Activated T-helper 1 cell treated with anti-CD3 and anti-CD28 coated beads, Interleukin-12 subunit alpha, Interleukin-12 subunit beta, Interleukin-2, Interleukin-4 antibody, amounts not matched to agents 30 ng/mL and 10 ng/mL and 1 ng/mL, durations not matched to agents 14 hours and 24 hours and 36 hours (primary cell): Measurements from ENCODE around the gene FILIP1L. TPM values are rescaled to one million over a fixed set of nuclear protein-coding genes. Genes with fewer than 3 reads are reported as not detected.
"Not testable (repeated sequence)": the region's sequence is repeated elsewhere in the genome, so short reads cannot be mapped to it uniquely, and the experiment has no call there.

Experiments
- DNase-seq: peaks from one replicate; pipeline ENCODE4 v3.0.0; 2021; ENCODE audit warnings: low spot score
- H3K27ac Mint-ChIP-seq: one replicate; pipeline ENCODE4 v1.8.0; 2021; ENCODE audit warnings: mild to moderate bottlenecking, mixed read lengths
- H3K27me3 Mint-ChIP-seq: one replicate; pipeline ENCODE4 v1.8.0; 2022; ENCODE audit warnings: mild to moderate bottlenecking, moderate library complexity, mixed read lengths; ENCODE audit not compliant: insufficient read depth
- H3K36me3 Mint-ChIP-seq: one replicate; pipeline ENCODE4 v1.8.0; 2021; ENCODE audit warnings: low read depth, mixed read lengths
- H3K4me1 Mint-ChIP-seq: one replicate; pipeline ENCODE4 v1.8.0; 2021; ENCODE audit warnings: low read depth, mixed read lengths
- H3K4me3 Mint-ChIP-seq: one replicate; pipeline ENCODE4 v1.8.0; 2021; ENCODE audit warnings: mild to moderate bottlenecking, moderate library complexity, mixed read lengths
- H3K9me3 Mint-ChIP-seq: one replicate; pipeline ENCODE4 v1.8.0; 2021; ENCODE audit warnings: mixed read lengths
- intact Hi-C: fragments of 100-400 bp; cut with micrococcal nuclease; formaldehyde crosslinking; loops from one replicate; pipeline ENCODE4 v1.15.1; 2024
- total RNA-seq: library from RNA; stranded (reverse); gene quantifications from 2 replicates; pipeline ENCODE4 v1.2.3, GENCODE V29; 2022

The FILIP1L gene
- total RNA-seq, 1 donor from 2014 or later: 2.9 TPM

DNA sequence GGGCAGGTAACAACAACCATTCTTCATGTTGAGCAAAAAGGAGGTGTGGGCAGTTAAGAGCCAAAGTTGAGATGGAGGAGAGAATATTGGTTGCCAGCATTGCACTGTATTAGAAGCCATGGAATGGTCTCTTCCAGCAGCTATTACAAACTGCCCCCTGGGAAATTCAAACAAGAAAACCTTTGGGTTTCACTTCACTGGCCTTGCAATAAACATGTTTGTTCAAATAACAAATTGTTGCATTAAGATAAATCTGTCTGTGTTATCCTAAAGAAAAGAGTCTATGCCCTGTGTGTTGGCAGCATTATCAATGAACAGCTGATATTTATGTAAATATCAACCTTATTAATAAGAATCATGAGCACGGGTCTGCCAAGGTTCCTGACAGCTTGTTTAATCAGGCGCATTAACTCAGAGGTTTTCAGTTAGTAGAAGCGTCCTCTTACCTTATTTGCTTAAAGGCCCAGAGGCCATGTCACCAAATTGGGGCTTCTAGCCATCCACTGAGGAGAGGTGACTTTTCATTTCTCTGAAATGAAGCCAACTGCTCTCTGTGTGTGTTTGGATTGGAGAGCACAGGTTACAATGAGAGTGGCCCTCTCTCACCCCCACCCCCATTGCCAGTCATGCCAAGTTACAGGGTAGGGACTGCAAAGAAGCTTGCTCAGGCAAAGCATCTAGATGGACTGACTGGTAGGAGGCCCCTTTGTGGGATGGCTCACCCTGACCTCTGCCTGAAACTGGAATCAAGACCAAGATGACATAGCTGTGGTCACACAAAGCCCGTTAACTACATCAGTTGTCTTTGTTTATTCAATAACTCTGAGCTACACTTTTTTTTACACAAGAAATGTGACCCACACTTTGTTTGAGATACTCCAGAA lies 10.5 kb downstream of the FILIP1L start:
- Mint-ChIP-seq H3K4me1 (peaks cover 24% of the 10 kb centered on the region), H3K36me3 (peaks cover 35% of the 10 kb centered on the region), H3K9me3 (peaks cover 6% of the 10 kb centered on the region), H3K27me3 (no peaks in the 10 kb centered on the region), H3K4me3 (no peak overlapping the region), H3K27ac (no peak overlapping the region)
- intact Hi-C loops: loop anchor here (2.0 kb wide), 1 partner anchor 13 kb away; no protein-coding TSS in a partner anchor
- DNase-seq: no peak

DNA sequence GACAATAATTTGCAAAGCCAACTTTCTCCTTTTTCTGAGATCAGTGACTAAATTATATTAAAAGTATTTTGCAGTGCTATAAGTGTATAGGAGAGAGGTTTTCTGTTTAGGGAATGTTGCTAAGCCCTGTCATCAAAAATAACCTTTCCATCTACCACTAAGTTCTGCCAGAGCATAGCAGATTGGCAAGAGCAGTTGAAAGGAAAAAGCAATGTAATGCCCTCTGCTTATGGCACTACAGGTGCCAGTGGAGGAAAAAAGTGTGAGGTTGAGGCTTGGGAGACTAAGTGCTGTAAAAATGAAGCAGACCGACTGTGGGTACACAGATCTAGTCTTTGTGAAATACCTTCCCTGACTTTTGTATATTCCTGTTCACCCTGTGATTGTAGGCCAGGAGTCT lies 11.5 kb downstream of the FILIP1L start:
- DNase-seq: no peak
- intact Hi-C loops: no loop called here

DNA sequence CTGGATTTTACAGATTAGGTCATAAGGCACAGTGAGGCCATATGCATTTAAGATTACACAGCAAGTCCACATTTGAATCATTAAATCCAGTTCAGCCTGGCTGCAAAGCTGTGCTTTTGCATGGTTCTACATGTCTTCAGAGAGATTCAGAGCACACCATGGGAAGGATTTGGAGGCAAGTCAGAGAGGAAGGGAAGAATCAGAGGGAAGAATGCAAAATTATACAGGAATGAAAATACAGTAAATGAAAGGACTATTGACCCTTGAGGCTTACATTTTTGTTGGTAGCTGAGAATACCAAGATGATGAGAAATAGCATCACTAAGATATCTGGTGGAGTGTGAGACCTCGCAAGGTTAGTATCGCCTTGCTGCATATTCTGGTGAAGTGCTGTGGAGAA lies 13.9 kb downstream of the FILIP1L start:
- Mint-ChIP-seq H3K27me3 (no peaks in the 10 kb centered on the region), H3K4me3 (no peak overlapping the region), H3K27ac (no peak overlapping the region), H3K4me1 (peaks cover 24% of the 10 kb centered on the region), H3K36me3 (peaks cover 28% of the 10 kb centered on the region), H3K9me3 (no peaks in the 10 kb centered on the region)
- no peak for DNase-seq
- intact Hi-C loops: no loop called here

More for the DNA sequence above, 11.5 kb downstream of the FILIP1L start:
- Mint-ChIP-seq H3K4me1 (peaks cover 24% of the 10 kb centered on the region), H3K27ac (no peak overlapping the region), H3K36me3 (peaks cover 35% of the 10 kb centered on the region), H3K27me3 (no peaks in the 10 kb centered on the region), H3K4me3 (no peak overlapping the region), H3K9me3 (peaks cover 6% of the 10 kb centered on the region)

DNA sequence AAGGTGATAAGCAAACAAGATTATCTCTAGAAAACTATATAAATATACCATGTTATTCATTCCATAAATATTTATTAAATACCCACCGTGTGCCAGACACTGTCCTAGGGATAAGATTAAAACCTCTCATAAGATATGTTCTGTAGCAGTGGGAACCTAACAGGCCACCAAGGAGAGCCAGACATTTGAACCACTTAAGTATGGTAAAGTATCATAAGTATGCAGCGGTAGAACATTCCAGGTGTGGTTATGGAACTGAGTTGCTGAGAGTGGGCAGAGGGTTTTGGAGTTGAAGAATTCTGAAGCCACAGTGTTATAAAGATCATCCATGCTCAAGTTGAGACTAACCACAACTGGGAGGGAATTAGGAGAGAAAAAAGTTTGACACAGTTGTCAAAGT lies 14.7 kb downstream of the FILIP1L start:
- Mint-ChIP-seq H3K27me3 (no peaks in the 10 kb centered on the region), H3K36me3 (peaks cover 25% of the 10 kb centered on the region), H3K9me3 (no peaks in the 10 kb centered on the region), H3K4me1 (peaks cover 16% of the 10 kb centered on the region), H3K27ac (no peak overlapping the region), H3K4me3 (no peak overlapping the region)
- no peak for DNase-seq
- intact Hi-C loops: no loop called here

DNA sequence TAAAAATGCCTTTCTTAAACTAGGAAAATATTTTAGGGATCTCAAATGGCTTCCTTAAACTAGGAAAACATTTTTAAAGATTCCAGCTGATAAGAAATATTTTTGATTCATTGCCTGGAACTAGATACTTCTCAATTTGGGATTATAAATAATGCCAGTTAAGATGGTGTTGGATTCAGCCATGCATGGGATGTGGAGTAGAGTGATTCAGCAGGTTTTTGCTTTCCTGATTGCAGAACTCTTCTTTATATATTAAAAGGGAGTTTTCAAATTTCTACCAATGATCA lies 15.6 kb downstream of the FILIP1L start:
- intact Hi-C loops: no loop called here

DNA sequence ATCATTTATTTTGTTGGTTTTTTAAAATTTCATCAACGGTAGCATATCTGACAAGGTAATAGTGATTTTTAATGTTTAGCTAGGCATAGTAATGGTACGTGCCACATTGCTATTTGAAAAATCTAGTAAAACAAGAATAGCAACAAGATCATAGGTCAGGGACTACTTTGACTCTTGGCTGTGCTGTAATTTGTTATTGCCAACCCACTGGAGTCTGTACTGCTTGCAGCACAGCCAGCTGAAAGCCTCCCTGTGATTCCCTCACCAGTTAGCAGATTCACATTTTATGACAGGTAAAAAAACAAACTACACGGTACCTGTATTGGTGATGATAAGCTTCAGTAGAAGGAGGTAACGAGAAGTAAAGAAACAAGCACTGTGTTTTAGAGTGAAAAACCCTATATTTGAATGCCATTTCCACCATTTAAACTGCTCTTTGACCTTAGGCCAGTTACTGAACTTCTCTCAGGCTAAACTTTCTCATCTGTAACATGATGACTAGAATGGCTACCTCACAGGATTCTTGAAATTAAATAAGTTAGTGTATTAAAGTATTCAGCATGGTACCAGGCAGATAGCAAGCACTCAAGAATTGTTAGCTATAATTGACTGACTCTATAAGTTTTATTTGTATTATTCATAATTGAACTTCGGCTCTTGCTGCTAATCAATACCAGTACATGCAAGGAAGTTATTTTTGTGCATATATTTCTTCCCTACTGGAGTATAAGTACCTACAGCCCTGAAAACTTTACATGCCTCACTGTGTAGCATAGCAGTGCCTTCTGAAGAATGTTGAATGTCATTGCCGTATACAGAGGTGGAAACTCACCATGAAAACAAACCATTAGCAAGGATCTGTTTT lies 16.1 kb downstream of the FILIP1L start:
- Mint-ChIP-seq H3K4me1 (peaks cover 15% of the 10 kb centered on the region), H3K27ac (no peak overlapping the region), H3K9me3 (no peaks in the 10 kb centered on the region), H3K27me3 (no peaks in the 10 kb centered on the region), H3K4me3 (no peak overlapping the region), H3K36me3 (peaks cover 21% of the 10 kb centered on the region)
- intact Hi-C loops: no loop called here
- DNase-seq: no peak

More for the DNA sequence above, 15.6 kb downstream of the FILIP1L start:
- Mint-ChIP-seq H3K36me3 (peaks cover 24% of the 10 kb centered on the region), H3K4me1 (peaks cover 15% of the 10 kb centered on the region), H3K4me3 (no peak overlapping the region), H3K27ac (no peak overlapping the region), H3K27me3 (no peaks in the 10 kb centered on the region), H3K9me3 (no peaks in the 10 kb centered on the region)
- DNase-seq: no peak

DNA sequence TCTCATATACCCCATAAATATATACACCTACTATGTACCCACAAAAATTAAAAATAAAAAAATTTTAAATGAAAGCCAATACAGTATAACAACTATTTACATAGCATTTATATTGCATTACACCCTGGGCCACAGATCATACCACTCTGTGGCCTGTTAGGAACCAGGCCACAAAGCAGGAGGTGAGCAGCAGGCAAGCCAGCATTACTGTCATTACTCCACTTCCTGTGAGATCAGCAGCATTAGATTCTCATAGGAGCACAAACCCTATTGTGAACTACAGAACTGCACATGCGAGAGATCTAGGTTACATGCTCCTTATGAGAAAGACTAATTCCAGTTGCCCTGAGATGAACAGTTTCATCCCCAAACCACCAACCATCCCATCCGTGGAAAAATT lies 17.4 kb downstream of the FILIP1L start:
- intact Hi-C loops: no loop called here
- H3K4me1 Mint-ChIP-seq: peaks cover 21% of the 10 kb centered on the region
- DNase-seq: no peak
- no peaks in the 10 kb centered on the region for H3K9me3 Mint-ChIP-seq
- no peaks in the 10 kb centered on the region for H3K27me3 Mint-ChIP-seq
- no peak overlapping the region for H3K27ac Mint-ChIP-seq
- H3K36me3 Mint-ChIP-seq: peaks cover 15% of the 10 kb centered on the region
- H3K4me3 Mint-ChIP-seq: no peak overlapping the region

DNA sequence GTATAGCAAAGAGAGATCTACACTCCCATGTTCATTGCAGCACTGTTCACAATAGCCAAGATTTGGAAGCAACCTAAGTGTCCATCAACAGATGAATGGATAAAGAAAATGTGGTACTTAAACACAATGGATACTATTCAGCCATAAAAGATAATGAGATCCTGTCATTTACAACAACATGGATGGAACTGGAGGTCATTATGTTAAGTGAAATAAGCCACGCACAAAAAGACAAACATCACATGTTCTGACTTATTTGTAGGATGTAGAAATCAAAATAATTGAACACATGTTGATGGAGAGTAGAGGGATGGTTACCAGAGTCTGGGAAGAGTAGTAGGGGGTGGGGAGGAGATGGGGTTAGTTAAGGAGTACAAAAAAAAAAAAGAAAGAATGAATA lies 18.0 kb downstream of the FILIP1L start:
- H3K4me3 Mint-ChIP-seq, H3K9me3 Mint-ChIP-seq, DNase-seq, H3K27me3 Mint-ChIP-seq, H3K27ac Mint-ChIP-seq, intact Hi-C loops: not testable (repeated sequence)
- H3K36me3 Mint-ChIP-seq: peaks cover 15% of the 10 kb centered on the region
- H3K4me1 Mint-ChIP-seq: peaks cover 21% of the 10 kb centered on the region

DNA sequence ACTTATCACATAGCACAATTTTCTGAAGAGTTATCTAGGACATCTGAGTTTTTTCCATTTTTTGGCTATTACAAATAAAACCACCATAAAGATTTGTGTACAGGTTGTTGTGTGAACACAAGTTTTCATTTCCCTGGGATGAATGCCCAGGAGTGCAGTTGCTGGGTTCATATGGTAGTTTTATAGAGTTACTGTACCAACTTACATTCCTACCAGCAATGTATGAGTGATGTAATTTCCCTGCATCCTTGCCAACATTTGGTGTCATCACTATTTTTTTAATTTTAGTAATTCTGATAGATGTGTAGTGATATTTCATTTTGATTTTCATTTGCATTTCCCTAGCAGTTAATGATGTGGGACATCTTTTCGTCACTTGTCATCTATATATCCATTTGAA lies 20.5 kb downstream of the FILIP1L start:
- Mint-ChIP-seq H3K4me1 (peaks cover 41% of the 10 kb centered on the region), H3K4me3 (no peak overlapping the region), H3K9me3 (no peaks in the 10 kb centered on the region), H3K36me3 (peaks cover 15% of the 10 kb centered on the region), H3K27ac (no peak overlapping the region), H3K27me3 (no peaks in the 10 kb centered on the region)
- intact Hi-C loops: loop anchor here (5.0 kb wide), 1 partner anchor 252 kb away; no protein-coding TSS in a partner anchor
- no peak for DNase-seq

DNA sequence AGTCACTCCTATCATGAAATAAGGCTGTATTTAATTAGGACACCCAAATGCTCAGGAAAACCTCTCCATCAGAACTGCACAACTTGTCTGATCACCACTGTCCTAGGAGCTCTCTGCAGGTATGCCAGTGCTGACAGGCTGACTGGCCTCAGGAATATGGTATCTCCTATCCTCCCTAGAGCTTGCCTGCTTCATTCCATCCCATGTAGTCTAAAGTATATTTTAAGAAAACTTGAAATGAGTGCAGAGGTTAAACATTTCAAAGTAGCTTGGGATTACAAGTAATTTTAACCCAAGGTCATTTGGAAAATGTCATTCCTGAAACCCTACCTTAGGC lies 23.7 kb downstream of the FILIP1L start:
- no peaks in the 10 kb centered on the region for H3K27me3 Mint-ChIP-seq
- no peak overlapping the region for H3K4me3 Mint-ChIP-seq
- intact Hi-C loops: loop anchor here (2.0 to 5.0 kb wide), 2 partner anchors 14 to 248 kb away; no protein-coding TSS in a partner anchor
- H3K36me3 Mint-ChIP-seq: peaks cover 16% of the 10 kb centered on the region
- peaks cover 43% of the 10 kb centered on the region for H3K4me1 Mint-ChIP-seq
- DNase-seq: no peak
- no peak overlapping the region for H3K27ac Mint-ChIP-seq
- H3K9me3 Mint-ChIP-seq: no peaks in the 10 kb centered on the region

DNA sequence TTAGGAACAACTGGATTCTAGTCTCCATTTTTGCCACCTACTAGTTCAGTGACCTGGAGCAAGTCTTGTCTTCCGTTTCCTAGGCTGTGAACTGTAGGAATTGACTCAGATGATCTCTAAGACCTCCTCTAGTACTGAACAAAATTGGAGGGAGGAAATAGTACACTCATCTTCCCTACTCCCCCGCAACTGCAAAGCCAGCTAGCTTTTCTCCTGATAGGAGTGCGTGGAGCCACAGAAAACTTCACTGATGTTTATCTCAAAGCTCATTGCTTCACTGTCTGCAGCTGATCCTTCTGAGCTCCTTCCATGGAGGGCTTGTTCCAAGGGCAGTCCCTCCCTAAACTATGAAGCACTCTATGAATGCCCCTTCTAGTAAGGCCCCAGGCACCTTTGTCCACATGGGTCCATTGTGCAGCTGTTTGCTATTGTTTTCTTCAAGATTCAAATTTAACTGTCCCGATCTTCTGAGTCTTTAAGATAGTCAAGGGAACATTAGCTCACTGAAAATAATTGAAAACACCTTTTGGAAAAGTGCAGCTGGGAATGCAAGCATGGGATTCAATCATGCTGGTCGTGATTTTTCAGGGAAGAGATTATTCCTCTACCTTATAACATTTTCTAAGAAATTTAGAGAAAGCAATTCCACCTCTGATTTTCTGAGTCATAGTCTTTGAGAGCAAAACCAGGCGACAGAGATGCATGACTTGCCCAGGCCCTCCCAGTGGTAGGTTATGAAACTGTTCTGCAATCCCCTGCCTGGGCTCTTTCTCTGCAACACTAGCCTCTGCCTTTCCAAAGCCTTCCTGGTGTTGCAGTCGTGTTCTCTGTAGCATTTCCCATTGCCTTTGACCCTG lies 24.3 kb downstream of the FILIP1L start:
- H3K27me3 Mint-ChIP-seq: peaks cover 3% of the 10 kb centered on the region
- peak overlapping the region; percentile 60 for H3K27ac Mint-ChIP-seq
- intact Hi-C loops: loop anchor here (2.0 to 5.0 kb wide), 5 partner anchors 15 to 1477 kb away; no protein-coding TSS in a partner anchor
- H3K4me1 Mint-ChIP-seq: peaks cover 49% of the 10 kb centered on the region
- no peak for DNase-seq
- peaks cover 12% of the 10 kb centered on the region for H3K36me3 Mint-ChIP-seq
- no peaks in the 10 kb centered on the region for H3K9me3 Mint-ChIP-seq
- peak overlapping the region; percentile 0 for H3K4me3 Mint-ChIP-seq

DNA sequence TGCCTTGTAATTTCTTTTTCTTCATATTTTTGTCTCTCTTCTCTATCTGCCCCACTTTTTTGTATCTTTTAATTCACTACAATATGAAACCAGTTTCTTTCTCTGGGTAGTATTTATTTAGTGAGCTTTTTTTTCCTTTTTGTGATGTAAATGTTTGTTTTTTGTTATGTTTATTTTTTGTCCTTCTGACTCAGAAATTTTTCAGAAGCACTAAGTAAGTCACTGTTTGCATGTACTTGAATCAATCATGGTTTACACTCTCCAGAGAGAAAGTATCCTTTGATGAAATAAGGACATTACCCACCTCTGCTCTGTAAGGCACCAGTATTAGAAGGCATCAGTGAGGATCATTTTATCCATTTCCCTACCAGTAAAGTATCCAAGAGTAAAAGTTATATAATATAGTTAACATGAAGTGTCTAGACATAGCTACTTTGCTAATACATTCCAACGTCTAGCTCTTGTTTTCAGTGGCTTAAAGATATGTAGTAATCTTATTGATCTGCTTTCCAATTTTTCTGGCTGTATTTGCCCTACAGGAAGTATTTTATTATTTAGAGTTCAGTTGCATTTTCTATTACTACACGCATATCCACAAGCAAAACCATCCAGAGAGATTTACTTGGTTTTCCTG lies 25.4 kb downstream of the FILIP1L start:
- DNase-seq: no peak
- Mint-ChIP-seq H3K4me3 (peak overlapping the region; percentile 8), H3K36me3 (peaks cover 8% of the 10 kb centered on the region), H3K27me3 (peaks cover 3% of the 10 kb centered on the region), H3K27ac (peak overlapping the region; percentile 85), H3K4me1 (peaks cover 50% of the 10 kb centered on the region), H3K9me3 (no peaks in the 10 kb centered on the region)
- intact Hi-C loops: loop anchor here (5.0 kb wide), 3 partner anchors 623 to 1478 kb away; no protein-coding TSS in a partner anchor
